HG02610 (cell line): ENCODE measurements around the gene MYT1.
"Not testable (repeated sequence)": the region's sequence is repeated elsewhere in the genome, so short reads cannot be mapped to it uniquely, and the experiment has no call there.

Experiments
- ATAC-seq: cut with Tn5 transposase; IDR thresholded peaks from one replicate; pipeline ENCODE4 v1.9.1; 2021; ENCODE audit warnings: mild to moderate bottlenecking, moderate library complexity; ENCODE audit not compliant: unreplicated experiment

MYT1 gene

DNA sequence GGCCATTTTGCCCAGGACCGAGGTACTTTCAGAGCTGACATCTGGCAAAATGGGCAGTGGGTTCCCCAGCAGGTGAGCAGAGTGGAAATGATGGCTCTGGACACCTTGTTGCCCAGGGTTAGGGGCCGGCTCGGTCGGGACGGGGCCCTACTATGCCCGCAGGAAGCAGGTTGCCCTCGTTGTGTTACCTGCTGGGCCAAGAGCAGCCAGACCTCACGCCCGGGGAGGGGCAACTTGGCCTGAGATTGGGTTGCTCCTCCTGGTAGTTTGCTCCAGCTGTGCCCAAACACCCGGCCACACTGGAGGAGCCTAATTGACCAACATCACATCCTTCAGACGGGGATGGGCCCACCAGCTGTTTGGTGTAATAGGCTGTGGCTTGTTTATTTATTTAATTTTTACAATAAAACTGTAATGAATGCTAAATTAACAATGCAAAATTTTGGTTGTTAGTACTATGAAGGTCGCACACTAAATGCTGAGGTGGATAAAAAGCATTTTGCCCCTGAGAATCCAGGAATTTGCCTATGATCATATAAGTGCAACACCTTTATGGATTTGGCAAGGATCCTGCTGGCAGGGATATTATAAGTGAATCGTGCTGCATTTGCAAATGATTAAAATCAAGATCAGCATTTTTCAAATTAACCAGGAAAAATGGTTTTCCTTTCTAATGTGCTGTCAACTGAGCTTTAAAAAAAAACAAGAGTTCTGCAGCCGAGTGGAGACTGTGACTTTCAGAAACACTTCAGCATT is 64.7 kb downstream of the MYT1 start:
- no peak for ATAC-seq

GRCh38 chr20:64229507-64230061 is 65.3 kb downstream of the MYT1 start:
- ATAC-seq, result no peak

GRCh38 chr20:64230461-64231145 is 66.4 kb downstream of the MYT1 start:
- ATAC-seq, result no peak

DNA sequence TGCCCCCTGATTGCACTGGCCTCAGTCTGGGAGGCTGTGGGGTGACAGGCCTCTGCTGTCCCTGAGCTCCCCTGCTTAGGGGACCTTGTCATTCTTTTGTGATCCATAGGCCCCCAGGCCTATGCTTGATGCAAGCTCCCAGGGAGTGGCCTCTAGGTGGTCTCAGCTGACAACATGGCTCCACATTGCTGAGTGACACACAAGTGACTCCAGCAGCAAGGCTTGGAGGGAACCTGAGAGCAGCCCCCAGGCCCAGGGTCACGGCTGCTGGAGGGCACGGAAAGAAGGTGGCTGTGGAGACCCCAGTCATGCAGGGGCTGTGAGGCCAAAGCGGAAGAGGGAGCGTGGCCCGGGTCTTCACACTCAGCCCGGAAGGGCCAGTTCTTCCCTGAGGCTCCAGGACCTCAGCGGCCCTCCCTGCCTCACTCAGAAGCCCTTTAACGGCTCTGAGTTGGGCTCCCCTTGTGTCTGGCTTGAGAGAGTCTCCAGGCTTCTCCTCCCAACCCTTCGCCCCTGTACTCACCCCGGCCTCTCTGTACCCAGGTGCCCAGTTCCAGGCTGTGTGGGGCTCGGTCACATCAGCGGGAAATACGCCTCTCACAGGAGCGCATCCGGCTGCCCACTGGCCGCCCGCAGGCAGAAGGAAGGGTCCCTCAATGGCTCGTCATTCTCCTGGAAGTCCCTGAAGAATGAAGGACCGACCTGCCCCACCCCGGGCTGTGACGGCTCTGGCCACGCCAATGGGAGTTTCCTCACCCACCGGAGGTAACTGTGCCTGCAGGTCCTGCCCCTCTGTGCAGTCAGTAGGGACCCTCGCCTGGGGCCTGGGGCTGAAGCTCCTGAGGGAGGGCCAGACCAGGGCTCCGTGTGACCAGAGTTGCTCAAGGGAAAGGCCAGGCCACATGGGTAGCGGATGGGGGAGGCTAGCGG is 67.6 kb downstream of the MYT1 start:
- ATAC-seq, result no peak

- ATAC-seq, result no peak
Observed at GRCh38 chr20:64232794-64233193, 68.5 kb downstream of the MYT1 start.

DNA sequence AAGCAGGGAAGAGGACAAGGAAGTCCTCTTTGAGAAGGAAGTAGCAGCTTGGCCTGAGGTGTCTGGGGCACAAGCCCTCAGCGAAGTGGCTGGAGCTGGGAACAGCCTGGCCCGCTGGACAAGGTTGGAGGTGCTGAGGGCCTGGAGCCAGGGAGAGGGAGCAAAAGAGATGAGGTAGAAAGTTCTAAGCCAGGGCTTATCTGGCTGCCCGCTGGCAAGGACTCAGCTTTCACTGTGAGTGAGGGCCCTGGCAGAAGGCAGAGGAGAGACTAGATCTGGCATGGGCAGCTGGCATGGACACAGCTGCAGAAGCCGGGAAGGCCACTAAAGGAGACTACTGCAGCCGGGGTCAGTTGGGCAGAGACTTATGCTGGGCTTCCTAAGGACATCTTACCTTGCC is 69.5 kb downstream of the MYT1 start:
- no peak for ATAC-seq

DNA sequence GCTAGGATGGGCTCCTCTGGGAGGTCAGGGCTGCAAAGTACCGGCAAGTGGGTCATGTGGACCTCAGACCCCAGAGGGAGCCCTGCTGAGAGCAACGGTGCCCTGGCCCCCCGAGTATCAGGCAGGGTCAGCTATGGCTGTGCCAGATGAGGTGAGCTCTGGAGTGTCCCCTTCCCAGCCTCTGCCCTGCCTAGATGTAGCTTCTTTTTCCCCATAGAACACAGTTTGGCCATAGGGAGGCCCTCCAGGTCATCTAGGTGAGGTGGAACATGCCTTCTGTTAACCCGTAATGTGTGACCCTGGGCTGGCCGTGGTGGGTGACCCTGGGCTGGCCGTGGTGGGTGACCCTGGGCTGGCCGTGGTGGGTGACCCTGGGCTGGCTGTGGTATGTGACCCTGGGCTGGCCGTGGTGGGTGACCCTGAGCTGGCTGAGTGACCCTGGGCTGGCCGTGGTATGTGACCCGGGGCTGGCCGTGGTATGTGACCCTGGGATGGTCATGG is 70.1 kb downstream of the MYT1 start:
- no peak for ATAC-seq

GRCh38 chr20:64234921-64235565 is 70.8 kb downstream of the MYT1 start:
- ATAC-seq, result not testable (repeated sequence)

DNA sequence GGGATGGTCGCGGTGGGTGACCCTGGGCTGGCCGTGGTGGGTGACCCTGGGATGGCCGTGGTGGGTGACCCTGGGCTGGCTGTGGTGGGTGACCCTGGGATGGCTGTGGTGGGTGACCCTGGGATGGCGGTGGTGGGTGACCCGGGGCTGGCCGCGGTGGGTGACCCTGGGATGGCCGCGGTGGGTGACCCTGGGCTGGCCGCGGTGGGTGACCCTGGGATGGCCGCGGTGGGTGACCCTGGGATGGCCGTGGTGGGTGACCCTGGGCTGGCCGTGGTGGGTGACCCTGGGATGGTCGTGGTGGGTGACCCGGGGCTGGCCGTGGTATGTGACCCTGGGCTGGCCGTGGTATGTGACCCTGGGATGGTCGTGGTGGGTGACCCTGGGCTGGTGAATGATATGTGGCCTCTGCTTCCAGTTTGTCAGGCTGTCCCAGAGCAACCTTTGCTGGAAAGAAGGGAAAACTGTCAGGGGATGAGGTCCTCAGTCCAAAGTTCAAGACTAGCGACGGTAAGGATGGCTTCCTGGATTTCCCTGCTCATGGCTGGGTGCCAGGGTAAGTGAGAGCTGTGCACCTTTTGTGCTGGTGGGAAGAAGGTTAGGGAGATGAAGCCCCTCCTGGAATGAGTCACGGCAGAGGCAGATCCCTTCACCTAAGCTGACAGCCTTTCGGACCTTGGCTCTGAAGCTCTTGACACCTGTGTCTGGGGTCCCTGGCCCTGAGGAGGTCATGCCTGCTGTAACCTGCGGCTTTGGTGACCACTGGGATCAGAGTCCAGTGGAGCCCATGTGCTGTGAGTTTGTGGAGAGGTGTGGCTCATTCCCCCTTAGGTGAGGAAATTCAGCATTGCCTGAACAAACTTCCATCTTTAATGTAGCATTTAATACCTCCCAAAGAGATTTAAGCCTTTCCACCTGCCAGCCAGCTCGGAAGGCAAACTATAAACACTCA is 72.2 kb downstream of the MYT1 start:
- ATAC-seq, result no peak

DNA sequence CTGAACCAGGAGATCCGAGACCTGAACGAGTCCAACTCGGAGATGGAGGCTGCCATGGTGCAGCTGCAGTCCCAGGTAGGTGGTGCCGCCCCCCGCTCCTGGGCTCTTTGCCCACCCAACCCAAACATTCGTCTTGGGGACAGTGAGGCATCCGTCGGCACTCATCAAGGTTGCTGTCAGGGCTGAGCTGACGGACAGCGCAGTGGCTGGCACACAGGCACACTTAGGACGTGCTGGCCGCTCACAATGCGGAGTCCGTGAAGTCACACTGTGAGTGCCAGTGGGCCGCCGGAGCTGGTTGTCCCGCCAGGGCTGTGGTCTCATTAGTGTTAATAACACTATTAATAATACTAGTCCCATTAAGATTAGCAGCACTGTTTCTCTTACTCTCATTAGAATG is 73.1 kb downstream of the MYT1 start:
- no peak for ATAC-seq

DNA sequence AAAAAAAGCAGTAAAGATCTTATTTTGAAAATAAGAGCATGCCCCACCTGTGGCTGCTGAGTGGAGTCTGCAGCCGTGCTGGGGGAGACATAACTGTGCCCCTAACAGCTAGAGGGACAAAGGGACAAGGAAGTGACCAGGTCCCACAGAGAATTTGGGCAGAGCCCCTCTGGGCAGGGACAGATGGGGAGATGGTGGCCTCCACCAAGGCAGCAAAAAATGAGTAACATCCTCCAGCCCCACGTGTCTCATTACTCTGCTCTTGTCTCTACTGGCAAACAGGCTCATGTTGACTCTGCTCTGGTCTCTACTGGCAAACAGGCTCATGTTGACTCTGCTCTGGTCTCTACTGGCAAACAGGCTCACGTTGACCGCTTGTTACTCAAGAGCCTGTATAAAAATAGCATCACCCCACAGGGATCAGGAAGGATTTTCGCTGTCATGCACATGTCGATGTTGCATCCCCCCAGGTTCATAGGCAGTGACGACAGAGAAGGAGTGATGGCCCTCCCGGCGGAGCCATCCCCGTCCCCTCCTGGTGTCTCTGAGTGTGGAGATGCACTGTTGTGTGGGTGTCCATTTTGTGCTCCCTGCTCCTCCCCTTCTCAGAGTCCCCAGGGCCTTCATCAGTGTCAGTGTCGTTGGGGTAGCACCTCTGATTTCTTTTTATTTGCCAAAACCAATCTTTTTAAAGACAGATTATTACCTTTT is 74.0 kb downstream of the MYT1 start:
- ATAC-seq, result no peak

DNA sequence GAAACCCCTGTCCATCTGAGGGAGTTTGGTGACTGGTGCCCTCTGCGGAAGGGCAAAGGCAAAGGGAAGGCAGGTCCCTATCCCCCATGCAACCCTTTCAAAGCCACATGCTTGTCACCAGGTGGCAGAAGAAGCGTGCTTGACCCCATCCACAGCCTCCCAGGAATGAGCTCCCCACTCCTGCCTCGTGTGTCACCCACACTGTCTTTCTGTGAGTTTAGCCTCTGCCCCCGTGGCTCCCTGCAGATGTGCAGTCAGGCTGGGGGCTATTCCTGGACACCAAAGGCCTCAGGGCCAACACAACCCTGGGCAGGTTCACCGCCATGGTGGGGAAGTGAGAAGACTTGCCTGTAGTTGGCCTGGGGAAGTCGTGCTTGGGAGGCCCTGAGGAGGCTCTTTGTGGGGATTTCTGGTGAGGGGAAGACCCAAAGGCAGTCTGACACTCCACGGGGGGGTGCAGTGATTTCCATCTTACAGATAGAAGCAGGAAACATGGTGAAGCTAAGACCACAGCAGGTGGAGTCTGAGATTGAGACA is 74.7 kb downstream of the MYT1 start:
- ATAC-seq, result no peak

DNA sequence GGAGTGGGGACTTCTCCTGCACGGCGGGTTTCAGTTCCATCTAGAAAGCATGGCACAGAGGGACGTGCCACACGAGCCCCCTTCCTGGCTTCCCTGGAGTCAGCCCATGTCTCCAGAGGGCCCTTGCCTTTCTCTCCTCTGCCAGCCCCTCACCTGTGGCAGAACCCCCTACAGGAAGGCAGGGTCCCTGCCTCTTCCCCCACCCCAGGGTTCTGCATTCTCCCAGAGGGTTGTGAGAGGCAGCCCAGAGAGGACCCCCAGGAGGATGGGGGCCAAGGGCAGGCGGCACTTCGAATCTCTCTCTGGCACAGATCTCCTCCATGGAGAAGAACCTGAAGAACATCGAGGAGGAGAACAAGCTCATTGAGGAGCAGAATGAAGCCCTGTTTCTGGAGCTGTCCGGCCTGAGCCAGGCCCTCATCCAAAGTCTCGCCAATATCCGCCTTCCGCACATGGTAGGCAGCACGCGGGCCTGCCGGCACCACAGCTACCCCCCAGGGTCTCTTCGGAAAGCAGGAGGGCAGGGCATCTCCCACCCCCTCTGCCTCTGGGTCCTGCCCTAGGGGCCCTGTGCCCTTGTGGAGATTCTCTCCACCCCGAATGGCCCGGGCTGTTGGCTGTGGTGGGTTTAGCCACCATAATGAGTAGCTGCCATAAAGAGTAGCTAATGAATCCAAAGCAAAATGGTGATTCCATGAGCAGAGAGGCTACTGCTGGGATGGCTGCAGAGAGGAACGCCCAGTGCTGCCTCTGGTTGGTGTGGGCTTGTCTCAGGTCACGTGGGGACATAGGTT is 75.4 kb downstream of the MYT1 start:
- ATAC-seq, result no peak

DNA sequence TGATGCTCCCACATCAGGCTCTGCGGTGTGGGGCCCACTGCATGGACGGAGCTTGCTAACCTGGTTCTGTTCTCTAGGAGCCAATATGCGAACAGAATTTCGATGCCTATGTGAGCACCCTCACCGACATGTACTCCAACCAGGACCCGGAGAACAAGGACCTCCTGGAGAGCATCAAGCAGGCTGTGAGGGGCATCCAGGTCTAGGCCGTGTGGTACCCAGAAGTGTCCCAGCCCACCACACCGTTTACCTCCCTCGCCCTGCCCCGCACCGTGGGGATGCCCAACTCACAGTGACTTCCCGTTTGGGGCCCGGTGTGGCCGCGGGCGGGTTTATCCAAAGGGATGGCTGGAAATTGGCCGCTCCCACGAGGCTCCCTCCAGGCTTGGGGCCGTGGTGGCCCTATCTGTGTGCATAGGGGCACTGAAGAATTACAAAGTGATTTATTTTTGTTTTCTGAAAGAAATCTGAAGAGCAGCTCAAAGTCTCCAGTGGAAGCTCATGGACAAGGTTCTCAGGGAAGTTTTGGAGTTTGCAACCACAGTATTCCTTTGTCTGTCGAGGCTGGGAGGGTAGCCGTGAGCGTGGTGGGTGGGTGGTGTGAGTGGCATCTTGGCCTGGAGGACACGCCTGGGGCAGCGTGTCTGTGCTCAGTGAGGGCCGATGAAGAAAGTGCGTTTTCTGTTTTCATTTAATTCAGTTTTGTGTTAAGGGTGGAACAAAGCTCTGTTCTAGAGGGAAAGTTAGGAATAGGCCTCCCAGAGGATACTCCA is 76.2 kb downstream of the MYT1 start:
- no peak for ATAC-seq

DNA sequence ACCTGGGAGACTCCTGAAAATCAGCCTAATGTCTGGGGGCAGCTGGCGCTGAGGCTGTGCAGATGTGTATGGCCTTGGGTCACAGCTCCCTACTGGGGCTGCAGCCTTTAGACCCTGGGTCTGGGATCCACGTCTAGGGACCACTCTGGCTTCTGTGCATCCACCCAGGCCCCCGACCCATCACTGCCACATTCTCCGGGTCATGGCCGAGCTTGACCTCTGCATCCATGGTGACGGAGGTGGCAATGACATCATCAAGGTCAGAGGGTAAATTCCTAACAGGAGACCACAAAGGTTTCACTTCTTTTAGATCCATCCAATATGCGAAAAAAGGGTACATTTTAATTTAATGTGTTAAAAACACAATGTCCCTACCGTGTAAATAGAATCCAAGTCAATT is 76.8 kb downstream of the MYT1 start:
- no peak for ATAC-seq

- ATAC-seq, result no peak
Observed at GRCh38 chr20:64242003-64242796, 77.9 kb downstream of the MYT1 start.
